Measurements from ENCODE around the gene TIMM23.
"Not testable (repeated sequence)": the region's sequence is repeated elsewhere in the genome, so short reads cannot be mapped to it uniquely, and the experiment has no call there.

Gene TIMM23

DNA sequence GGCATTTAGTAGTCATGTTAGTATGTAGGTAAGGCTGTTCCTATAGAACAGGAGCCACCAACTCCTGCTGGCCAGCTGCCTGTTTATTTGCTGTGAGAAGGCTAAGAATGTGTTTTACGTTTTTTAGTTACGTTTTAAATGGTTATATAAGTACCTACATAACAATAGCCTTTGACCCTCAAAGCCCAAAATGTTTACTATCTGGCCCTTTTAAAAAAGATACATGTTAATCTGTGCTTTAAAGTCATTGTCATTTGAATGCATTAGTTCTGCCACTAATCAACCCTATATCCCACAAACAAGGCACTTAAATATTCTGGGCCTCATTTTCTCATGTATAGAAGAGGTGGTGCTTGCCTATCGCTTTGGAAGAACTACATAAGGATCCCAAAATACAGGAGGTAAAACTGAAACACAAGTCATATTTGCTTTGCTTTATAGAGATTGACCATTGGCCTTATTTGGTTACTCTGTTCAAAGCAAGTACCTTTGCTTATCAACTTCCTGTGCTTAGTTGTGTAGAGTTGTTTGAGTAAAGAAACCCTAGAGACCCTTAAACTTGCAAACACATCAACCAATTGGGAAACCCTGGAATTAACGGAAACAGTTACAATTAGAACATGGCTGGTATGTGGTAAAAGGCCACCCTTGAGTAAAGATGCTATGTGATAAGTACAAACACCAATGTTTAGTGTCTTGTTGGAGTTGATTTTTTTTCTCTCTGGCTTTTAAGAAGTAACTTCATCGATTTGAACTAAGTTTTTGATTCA is 25.9 kb downstream of the TIMM23 start:
- peaks cover 21% of the 10 kb centered on the region for H3K36me3 ChIP-seq (replicated peaks)

DNA sequence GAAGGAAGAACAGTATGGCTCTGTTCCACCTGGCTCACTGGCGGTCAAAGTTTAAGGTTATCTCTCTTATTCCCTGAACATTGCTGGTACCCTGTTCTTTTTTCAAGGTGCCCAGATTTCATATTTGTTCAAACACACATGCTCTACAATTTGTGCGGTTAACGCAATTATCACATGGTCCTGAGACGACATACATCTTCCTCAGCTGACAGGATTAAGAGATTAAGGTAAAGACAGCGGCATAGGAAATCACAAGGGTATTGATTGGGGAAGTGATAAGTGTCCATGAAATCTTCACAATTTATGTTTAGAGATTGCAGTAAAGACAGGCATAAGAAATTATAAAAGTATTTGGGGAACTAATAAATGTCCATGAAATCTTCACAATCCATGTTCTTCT is 27.7 kb downstream of the TIMM23 start:
- in situ Hi-C loops (cut with HindIII; ENCODE audit: low pct_ligation_motif_present, low sequenced_read_pairs) = not testable (repeated sequence)
- H3K36me3 ChIP-seq (replicated peaks) = peaks cover 37% of the 10 kb centered on the region

More for the DNA sequence above, 25.9 kb downstream of the TIMM23 start:
- in situ Hi-C loops (cut with HindIII; ENCODE audit: low pct_ligation_motif_present, low sequenced_read_pairs) = no loop called here
- Histone ChIP-seq H3K27me3 (replicated peaks) (no peaks in the 10 kb centered on the region), H3K4me3 (ENCODE audit: low read depth, low read length) (no peak overlapping the region), H3K27ac (no peak overlapping the region)
- TF ChIP-seq, protein P1, sequence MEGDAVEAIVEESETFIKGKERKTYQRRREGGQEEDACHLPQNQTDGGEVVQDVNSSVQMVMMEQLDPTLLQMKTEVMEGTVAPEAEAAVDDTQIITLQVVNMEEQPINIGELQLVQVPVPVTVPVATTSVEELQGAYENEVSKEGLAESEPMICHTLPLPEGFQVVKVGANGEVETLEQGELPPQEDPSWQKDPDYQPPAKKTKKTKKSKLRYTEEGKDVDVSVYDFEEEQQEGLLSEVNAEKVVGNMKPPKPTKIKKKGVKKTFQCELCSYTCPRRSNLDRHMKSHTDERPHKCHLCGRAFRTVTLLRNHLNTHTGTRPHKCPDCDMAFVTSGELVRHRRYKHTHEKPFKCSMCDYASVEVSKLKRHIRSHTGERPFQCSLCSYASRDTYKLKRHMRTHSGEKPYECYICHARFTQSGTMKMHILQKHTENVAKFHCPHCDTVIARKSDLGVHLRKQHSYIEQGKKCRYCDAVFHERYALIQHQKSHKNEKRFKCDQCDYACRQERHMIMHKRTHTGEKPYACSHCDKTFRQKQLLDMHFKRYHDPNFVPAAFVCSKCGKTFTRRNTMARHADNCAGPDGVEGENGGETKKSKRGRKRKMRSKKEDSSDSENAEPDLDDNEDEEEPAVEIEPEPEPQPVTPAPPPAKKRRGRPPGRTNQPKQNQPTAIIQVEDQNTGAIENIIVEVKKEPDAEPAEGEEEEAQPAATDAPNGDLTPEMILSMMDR (IDR thresholded peaks at IDR 0.05; ENCODE audit: low read depth, low read length, missing control alignments) = no peak
- no peak for DNase-seq

DNA sequence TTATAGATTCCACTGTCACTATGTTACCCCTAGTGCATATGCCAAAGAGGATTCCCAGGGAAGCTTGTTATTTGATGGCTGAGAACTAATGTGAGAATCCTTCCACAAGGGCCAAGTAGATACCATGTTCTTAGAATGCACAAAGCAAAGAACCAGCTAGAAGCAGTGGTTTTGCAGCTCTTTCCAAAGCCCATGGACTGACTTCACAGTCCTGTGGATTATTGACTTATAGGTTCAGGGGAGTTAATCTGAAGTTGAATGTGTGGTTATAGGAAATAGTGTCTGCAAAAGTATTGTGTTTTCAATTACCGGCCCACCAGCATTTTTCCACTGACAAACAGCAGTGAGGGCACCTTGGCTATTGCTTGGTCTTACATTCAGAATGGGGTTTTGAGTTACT is 28.2 kb downstream of the TIMM23 start:
- in situ Hi-C loops (cut with HindIII; ENCODE audit: low pct_ligation_motif_present, low sequenced_read_pairs) = no loop called here

More for the DNA sequence above, 27.7 kb downstream of the TIMM23 start:
- H3K4me3 ChIP-seq (ENCODE audit: low read depth, low read length); H3K27ac ChIP-seq; H3K27me3 ChIP-seq (replicated peaks); DNase-seq: not testable (repeated sequence)

DNA sequence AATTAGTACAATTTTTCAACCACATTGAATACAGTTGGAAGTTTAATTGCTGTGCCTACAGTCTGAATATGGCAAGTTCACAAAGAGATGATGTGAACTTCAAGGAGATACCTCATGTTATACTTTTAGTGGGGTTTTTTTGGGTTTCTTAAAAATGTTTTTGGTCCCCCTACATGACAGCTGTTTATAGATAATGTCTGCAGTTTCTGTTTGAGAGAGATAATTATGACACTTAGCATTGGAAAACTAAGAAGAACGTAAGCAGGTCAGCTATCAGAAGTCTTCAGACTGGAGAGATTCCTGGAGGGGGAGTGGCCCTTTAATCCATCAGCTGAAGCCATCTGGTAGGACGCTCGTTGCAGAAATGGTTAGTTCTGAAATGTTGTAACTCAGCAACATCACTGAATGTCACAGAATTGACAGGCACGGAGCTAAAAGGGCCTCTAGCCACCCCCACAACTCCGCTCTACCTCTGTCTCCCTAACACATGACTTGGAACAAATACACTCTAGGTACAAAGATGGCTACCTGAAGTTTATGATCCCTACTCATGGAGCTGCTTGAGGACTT is 29.0 kb downstream of the TIMM23 start:
- TF ChIP-seq, protein P1 (IDR thresholded peaks at IDR 0.05; ENCODE audit: low read depth, low read length, missing control alignments) = no peak
- Histone ChIP-seq H3K27me3 (replicated peaks) (no peaks in the 10 kb centered on the region), H3K36me3 (replicated peaks) (peaks cover 48% of the 10 kb centered on the region), H3K4me3 (ENCODE audit: low read depth, low read length) (no peak overlapping the region), H3K27ac (no peak overlapping the region)
- no peak for DNase-seq
- in situ Hi-C loops (cut with HindIII; ENCODE audit: low pct_ligation_motif_present, low sequenced_read_pairs) = no loop called here

More for the DNA sequence above, 28.2 kb downstream of the TIMM23 start:
- Histone ChIP-seq H3K27ac (no peak overlapping the region), H3K27me3 (replicated peaks) (no peaks in the 10 kb centered on the region), H3K36me3 (replicated peaks) (peaks cover 43% of the 10 kb centered on the region), H3K4me3 (ENCODE audit: low read depth, low read length) (no peak overlapping the region)
- TF ChIP-seq, protein P1 (IDR thresholded peaks at IDR 0.05; ENCODE audit: low read depth, low read length, missing control alignments) = no peak
- DNase-seq = no peak

DNA sequence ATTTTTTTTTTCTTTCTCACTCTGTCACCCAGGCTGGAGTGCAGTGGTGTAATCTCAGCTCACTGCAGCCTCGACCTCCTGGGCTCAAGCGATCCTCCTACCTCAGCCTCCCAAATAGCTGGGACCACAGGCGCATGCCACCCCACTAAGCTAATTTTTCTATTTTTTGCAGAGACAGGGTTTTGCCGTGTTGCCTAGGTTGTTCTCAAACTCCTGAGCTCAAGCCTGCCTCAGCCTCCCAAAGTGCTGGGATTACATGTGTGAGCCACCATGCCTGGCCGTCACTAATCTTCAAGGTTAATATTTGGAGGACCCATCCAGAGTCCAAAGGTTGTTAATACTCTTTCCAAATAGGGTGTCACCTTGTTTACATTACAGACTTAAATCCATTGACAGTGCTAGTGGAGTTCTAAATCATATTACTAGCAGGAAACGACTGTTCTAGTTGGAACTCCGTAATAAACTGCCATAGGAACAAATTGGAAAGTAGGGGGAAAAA is 29.9 kb downstream of the TIMM23 start:
- H3K4me3 ChIP-seq (ENCODE audit: low read depth, low read length); H3K27me3 ChIP-seq (replicated peaks); in situ Hi-C loops (cut with HindIII; ENCODE audit: low pct_ligation_motif_present, low sequenced_read_pairs); H3K27ac ChIP-seq; DNase-seq: not testable (repeated sequence)
- peaks cover 50% of the 10 kb centered on the region for H3K36me3 ChIP-seq (replicated peaks)

DNA sequence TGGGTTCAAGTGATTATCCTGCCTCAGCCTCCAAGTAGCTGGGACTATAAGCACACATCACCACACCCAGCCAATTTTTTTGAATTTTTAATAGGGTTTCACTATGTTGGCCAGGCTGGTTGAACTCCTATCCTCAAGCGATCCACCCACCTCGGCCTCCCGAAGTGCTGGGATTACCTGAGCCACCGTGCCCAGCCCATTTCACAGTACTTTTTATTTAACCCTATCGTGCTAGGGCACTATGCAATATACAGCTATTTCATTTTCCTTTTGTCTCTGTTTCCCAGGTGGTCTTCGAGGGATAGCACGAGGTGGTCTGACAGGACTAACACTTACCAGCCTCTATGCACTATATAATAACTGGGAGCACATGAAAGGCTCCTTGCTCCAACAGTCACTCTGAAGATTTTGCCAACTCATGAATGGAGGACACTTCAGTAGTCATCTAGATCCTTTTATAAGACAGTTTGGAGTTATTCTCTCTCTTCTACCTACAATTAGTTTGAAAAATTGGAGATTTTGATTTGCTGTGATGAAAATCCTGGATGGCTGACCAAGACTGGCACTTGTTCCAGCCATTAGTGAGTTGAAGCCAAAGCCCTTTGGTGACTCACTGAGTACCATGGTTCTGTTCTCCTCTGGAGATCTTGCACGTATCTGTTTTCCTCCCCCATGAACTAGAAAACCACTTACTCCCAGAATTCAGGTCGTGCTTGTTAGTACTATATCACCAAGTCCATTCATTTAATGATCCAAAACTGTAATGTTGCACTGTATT is 30.8 kb downstream of the TIMM23 start:
- Histone ChIP-seq H3K36me3 (replicated peaks) (peaks cover 57% of the 10 kb centered on the region), H3K27me3 (replicated peaks) (no peaks in the 10 kb centered on the region), H3K27ac (no peak overlapping the region), H3K4me3 (ENCODE audit: low read depth, low read length) (no peak overlapping the region)
- in situ Hi-C loops (cut with HindIII; ENCODE audit: low pct_ligation_motif_present, low sequenced_read_pairs) = no loop called here
- no peak for DNase-seq
- TF ChIP-seq, protein P1 (IDR thresholded peaks at IDR 0.05; ENCODE audit: low read depth, low read length, missing control alignments) = no peak
